Right lobe of liver (tissue), 4 donors: ENCODE results near the gene NAT8L.

ENCODE experiments used
- POLR2A ChIP-seq: fragments of 450-650 bp; IDR thresholded peaks from one replicate; pipeline ENCODE4 v1.6.1; 2017; ENCODE audit warnings: antibody characterized with exemption, mild to moderate bottlenecking
- TF ChIP-seq, protein P1 (sequence below), 4 donors: fragments of 200-600 bp in 3 of 4; fragments of 450-650 bp in 1 of 4; IDR thresholded peaks; one replicate each; pipeline versions ENCODE4 v1.5.1 to v1.8.0; 2016 to 2022; ENCODE audit warnings: antibody characterized with exemption in 4 of 4, mild to moderate bottlenecking in 2 of 4
- donor health status: DM: no; HTN: no; CAD: no.
- donor health status: DM: no; HTN: no; CAD: no.
- donor health status: DM: no; HTN: yes; CAD: no.

GRCh38 chr4:2103127-2103842 is 44.2 kb downstream of the NAT8L start:
- TF ChIP-seq, protein P1, sequence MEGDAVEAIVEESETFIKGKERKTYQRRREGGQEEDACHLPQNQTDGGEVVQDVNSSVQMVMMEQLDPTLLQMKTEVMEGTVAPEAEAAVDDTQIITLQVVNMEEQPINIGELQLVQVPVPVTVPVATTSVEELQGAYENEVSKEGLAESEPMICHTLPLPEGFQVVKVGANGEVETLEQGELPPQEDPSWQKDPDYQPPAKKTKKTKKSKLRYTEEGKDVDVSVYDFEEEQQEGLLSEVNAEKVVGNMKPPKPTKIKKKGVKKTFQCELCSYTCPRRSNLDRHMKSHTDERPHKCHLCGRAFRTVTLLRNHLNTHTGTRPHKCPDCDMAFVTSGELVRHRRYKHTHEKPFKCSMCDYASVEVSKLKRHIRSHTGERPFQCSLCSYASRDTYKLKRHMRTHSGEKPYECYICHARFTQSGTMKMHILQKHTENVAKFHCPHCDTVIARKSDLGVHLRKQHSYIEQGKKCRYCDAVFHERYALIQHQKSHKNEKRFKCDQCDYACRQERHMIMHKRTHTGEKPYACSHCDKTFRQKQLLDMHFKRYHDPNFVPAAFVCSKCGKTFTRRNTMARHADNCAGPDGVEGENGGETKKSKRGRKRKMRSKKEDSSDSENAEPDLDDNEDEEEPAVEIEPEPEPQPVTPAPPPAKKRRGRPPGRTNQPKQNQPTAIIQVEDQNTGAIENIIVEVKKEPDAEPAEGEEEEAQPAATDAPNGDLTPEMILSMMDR (IDR thresholded peaks at IDR 0.05): no peak
- TF ChIP-seq POLR2A: no peak
